MM.1S (cell line): ENCODE measurements around the gene ACAD11.

Experiments
- EZH2 ChIP-seq: fragments of 300-600 bp; sonication (generic); optimal IDR thresholded peaks from 2 replicates; pipeline ENCODE3; 2017; ENCODE audit warnings: low read depth, mild to moderate bottlenecking, antibody characterized with exemption, low read length, mixed read lengths
- TF ChIP-seq, protein P1 (sequence below): fragments of 300-600 bp; sonication (generic); IDR thresholded peaks from 2 replicates; pipeline ENCODE4 v1.5.1; 2016; ENCODE audit warnings: antibody characterized with exemption, low read length, mixed read lengths

DNA sequence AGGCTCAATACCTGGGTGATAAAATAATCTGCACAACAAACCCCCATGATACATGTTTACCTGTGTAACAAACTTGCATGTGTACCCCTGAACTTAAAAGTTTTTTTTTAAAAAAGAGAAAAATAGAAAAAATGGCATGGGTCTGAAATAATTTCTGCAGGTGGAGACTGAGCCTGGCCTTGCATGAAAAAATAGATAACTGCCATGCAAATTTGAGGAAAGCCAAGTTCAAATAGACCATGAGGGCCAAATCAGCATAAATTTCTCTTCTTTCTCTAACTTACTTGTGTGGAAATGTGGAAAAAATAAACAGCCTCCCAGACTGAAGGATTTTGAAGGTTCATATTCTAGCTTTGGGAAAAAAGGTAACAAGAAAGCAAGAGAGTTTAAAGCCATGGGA lies 63.3 kb downstream of the ACAD11 start:
- TF ChIP-seq EZH2: no peak
- TF ChIP-seq, protein P1, sequence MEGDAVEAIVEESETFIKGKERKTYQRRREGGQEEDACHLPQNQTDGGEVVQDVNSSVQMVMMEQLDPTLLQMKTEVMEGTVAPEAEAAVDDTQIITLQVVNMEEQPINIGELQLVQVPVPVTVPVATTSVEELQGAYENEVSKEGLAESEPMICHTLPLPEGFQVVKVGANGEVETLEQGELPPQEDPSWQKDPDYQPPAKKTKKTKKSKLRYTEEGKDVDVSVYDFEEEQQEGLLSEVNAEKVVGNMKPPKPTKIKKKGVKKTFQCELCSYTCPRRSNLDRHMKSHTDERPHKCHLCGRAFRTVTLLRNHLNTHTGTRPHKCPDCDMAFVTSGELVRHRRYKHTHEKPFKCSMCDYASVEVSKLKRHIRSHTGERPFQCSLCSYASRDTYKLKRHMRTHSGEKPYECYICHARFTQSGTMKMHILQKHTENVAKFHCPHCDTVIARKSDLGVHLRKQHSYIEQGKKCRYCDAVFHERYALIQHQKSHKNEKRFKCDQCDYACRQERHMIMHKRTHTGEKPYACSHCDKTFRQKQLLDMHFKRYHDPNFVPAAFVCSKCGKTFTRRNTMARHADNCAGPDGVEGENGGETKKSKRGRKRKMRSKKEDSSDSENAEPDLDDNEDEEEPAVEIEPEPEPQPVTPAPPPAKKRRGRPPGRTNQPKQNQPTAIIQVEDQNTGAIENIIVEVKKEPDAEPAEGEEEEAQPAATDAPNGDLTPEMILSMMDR: no peak
